ENCODE results near the gene ATAD3A.

- no peak for TF ChIP-seq PRDM4 (tag by site-specific recombination; IDR thresholded peaks at IDR 0.05)
- no peak for TF ChIP-seq ZBTB7A (tag by site-specific recombination; IDR thresholded peaks at IDR 0.05; ENCODE audit: low read depth)
- no peak for TF ChIP-seq ZNF274 (IDR thresholded peaks at IDR 0.05; ENCODE audit: low read length)
- no peak for TF ChIP-seq ZNF274 (tag by site-specific recombination; IDR thresholded peaks at IDR 0.05; ENCODE audit: borderline replicate concordance)
- no peak for TF ChIP-seq CTCF (tag by site-specific recombination; IDR thresholded peaks at IDR 0.05)
- TF ChIP-seq BCL11B (tag by site-specific recombination; IDR thresholded peaks at IDR 0.05; ENCODE audit: low read depth) = no peak
- TF ChIP-seq ZNF221 (tag by site-specific recombination; IDR thresholded peaks at IDR 0.05; ENCODE audit: borderline replicate concordance) = no peak
- TF ChIP-seq ZEB2 (tag by site-specific recombination; IDR thresholded peaks at IDR 0.05) = no peak
- no peak for TF ChIP-seq SETDB1 (IDR thresholded peaks at IDR 0.05; ENCODE audit: insufficient read length, low read length)
- no peak for TF ChIP-seq HOXD13 (CRISPR knock-in tag; IDR thresholded peaks at IDR 0.05; ENCODE audit: borderline replicate concordance)
- no peak for TF ChIP-seq SP2 (tag by site-specific recombination; IDR thresholded peaks at IDR 0.05)
- TF ChIP-seq ZNF404 (tag by site-specific recombination; IDR thresholded peaks at IDR 0.05) = no peak
- no peak for TF ChIP-seq KLF1 (tag by site-specific recombination; IDR thresholded peaks at IDR 0.05)
Observed at GRCh38 chr1:1477206-1477605, 34.8 kb upstream of the ATAD3A start.
